HuH-7.5 (cell line): ENCODE results near the gene DDIT3.
"Not testable (repeated sequence)": the region's sequence is repeated elsewhere in the genome, so short reads cannot be mapped to it uniquely, and the experiment has no call there.

ENCODE experiments used
- DNase-seq: peaks from one replicate; pipeline ENCODE4 v3.0.0; 2011; ENCODE audit warnings: low spot score

The DDIT3 gene

DNA sequence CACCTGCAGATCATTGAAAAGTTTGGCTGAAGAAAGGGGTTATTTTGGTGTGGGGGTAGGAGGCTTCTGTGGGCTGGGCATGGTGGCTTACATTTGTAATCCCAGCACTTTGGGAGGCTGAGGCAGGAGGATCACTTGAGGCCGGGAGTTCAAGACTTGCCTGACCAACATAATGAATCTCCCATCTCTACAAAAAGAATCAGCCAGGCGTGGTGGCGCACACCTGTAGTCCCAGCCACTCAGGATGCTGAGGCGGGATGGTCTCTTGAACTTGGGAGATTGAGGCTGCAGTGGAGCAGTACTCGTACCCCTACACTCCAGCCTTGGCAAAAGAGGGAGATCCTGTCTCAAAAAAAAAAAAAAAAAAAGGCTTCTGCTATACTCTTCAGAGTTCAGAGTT lies 7.0 kb downstream of the DDIT3 start:
- no peak for DNase-seq

- no peak for DNase-seq
Measured at GRCh38 chr12:57512665-57513064, 7.6 kb downstream of the DDIT3 start.

- DNase-seq, result no peak
Measured at GRCh38 chr12:57511588-57512325, 8.6 kb downstream of the DDIT3 start.

GRCh38 chr12:57511161-57511560 lies 9.2 kb downstream of the DDIT3 start:
- DNase-seq, result no peak

DNA sequence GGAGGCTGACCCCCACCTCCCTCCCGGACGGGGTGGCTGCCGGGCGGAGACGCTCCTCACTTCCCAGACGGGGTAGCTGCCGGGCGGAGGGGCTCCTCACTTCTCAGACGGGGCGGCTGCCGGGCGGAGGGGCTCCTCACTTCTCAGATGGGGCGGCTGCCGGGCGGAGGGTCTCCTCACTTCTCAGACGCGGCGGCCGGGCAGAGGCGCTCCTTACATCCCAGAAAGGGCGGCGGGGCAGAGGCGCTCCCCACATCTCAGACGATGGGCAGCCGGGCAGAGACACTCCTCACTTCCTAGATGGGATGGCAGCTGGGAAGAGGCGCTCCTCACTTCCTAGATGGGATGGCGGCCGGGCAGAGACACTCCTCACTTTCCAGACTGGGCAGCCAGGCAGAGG lies 12.5 kb downstream of the DDIT3 start:
- not testable (repeated sequence) for DNase-seq

GRCh38 chr12:57506541-57506940 lies 13.8 kb downstream of the DDIT3 start:
- DNase-seq, result not testable (repeated sequence)

- DNase-seq, result not testable (repeated sequence)
Measured at GRCh38 chr12:57502311-57502969, 17.9 kb downstream of the DDIT3 start.

GRCh38 chr12:57500213-57500612 lies 20.1 kb downstream of the DDIT3 start:
- DNase-seq, result no peak

- no peak for DNase-seq
Measured at GRCh38 chr12:57498571-57498970, 21.7 kb downstream of the DDIT3 start.

DNA sequence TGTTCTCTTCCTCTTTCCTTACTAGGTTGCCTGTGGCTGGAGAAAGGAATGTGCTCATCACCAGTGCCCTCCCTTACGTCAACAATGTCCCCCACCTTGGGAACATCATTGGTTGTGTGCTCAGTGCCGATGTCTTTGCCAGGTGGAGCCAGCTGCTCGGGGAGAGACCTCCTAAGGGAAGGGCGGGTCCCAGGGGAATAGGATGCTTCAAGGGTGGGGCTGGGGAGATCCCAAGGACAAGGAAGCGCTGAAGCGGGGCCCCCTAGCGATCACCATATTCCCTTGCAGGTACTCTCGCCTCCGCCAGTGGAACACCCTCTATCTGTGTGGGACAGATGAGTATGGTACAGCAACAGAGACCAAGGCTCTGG lies 22.2 kb downstream of the DDIT3 start:
- no peak for DNase-seq

DNA sequence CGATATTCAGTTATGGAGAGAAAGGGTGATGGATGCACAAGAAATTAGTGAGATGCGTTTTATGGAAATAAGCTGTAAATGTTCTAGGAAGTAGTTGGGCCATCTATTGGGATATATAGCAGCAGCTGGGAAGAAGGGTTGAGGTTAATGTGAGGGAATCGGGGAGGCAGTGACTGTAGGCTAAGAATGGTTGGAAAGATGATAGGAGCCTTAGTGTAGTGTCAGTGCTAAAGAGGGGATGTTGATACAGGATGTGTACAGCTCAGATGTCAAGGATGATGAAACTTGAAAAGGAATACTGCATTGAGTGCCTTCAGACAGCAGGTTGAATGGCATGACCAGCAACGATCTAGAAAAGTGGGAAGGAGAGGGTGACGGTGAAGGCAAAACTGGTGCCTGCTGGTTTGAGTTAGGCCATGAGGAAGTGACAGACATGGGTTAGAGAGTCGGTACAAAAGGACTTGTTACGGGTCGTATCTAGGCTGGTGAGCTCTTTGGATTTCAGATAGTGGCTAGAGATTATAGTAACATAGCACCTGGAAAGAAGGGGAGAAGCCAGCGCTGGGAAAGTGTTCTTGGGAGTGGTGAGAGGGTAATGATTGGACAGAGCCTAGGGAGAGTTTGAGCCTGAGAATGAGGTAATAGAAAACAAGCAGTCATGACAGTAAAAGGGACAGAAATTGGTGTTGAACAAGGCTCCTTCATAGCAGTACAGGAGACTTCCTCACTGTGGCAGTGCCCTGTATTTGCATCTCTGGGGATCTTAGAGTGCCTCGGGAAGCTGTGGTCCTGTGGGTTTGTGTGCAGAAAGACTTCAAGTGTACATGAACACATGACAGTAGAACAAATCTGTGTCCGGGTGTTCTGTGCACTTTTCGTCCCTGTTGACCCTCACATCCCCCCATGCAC lies 22.8 kb downstream of the DDIT3 start:
- DNase-seq, result no peak

DNA sequence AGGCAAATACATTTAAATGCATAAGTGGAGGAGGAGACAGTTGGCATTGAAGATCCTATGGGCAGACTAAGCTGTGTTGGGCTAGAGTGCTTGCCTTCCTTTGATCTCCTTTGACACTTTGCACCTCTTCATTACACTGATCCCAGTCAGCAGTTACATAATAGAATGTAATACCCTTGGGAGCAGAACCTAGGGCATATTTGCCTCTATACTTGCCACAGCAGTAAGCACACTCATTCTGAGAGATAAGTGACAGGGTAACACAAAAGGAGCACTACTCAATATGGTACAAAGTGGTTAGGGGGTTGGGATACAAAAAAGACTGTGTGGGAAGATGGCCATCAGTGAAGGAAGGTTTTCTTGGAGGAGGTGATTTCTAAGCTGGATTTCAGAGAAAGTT lies 23.5 kb downstream of the DDIT3 start:
- no peak for DNase-seq

- DNase-seq, result not testable (repeated sequence)
Measured at GRCh38 chr12:57495051-57495701, 25.1 kb downstream of the DDIT3 start.

GRCh38 chr12:57491393-57492280 lies 28.7 kb downstream of the DDIT3 start:
- DNase-seq, result no peak

GRCh38 chr12:57490126-57490525 lies 30.2 kb downstream of the DDIT3 start:
- no peak for DNase-seq

GRCh38 chr12:57489157-57489641 lies 31.1 kb downstream of the DDIT3 start:
- no peak for DNase-seq

GRCh38 chr12:57488402-57489156 lies 31.7 kb downstream of the DDIT3 start:
- DNase-seq, result no peak

- peak; percentile 91 for DNase-seq
Measured at GRCh38 chr12:57487597-57488401, 32.5 kb downstream of the DDIT3 start, which contains the start of gene MARS1. Gene MARS1, plus strand, starts transcription at chr12:57488068. Its CDS starts 23 bp downstream, at chr12:57488091.

DNA sequence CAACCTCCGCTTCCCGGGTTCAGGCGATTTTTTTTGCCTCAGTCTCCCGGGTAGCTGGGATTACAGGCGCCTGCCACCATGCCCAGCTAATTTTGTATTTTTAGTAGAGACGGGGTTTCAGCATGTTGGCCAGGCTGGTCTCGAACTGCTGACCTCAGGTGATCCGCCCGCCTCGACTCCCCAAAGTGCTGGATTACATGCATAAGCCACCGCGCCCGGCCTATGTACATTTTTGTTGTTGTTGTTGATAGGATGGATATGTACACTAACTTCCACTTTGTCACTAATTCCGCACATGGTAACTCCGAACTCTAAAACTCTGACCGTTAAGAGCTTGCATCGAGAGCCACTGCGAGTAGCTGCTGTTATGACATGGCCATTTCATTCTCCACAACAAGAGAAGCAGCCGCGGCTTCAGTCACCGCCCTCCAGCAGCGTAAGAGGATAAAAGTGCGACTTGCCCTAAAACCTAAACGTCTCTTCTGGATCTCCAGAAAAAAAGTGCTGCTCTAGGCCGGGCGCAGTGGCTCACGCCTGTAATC lies 33.2 kb downstream of the DDIT3 start:
- no peak for DNase-seq
